Activated CD4-positive, CD25-positive, alpha-beta regulatory T cell treated with anti-CD3 and anti-CD28 coated beads, Interleukin-2, amount 50 U/mL, for 72 hours (primary cell): ENCODE results near the gene ZFY.

ENCODE experiments used
- DNase-seq: peaks from one replicate; pipeline ENCODE4 v3.0.0; 2021

ZFY gene

GRCh38 chrY:2934861-2935715, at the start of gene ZFY:
Gene ZFY (plus strand): TSS chrY:2935381. CDS start chrY:2953937, 18,556 bp downstream.
- no peak for DNase-seq

- DNase-seq: no peak
Observed at GRCh38 chrY:2885880-2886279, 49.3 kb upstream of the ZFY start.

GRCh38 chrY:2887386-2887785, 47.8 kb upstream of the ZFY start:
- no peak for DNase-seq

GRCh38 chrY:2887955-2888354, 47.2 kb upstream of the ZFY start:
- DNase-seq: no peak

- DNase-seq: no peak
Observed at GRCh38 chrY:2893471-2893870, 41.7 kb upstream of the ZFY start.

- DNase-seq: no peak
Observed at GRCh38 chrY:2896050-2896449, 39.1 kb upstream of the ZFY start.

- no peak for DNase-seq
Observed at GRCh38 chrY:2907356-2907755, 27.8 kb upstream of the ZFY start.

- no peak for DNase-seq
Observed at GRCh38 chrY:2913066-2913815, 21.9 kb upstream of the ZFY start.

GRCh38 chrY:2934078-2934477, 1.1 kb upstream of the ZFY start:
- DNase-seq: no peak

- DNase-seq: no peak
Observed at GRCh38 chrY:2935716-2936435, 695 bp downstream of the ZFY start.

GRCh38 chrY:2936436-2936750, 1.2 kb downstream of the ZFY start:
- no peak for DNase-seq

GRCh38 chrY:2937149-2937548, 2.0 kb downstream of the ZFY start:
- no peak for DNase-seq

- no peak for DNase-seq
Observed at GRCh38 chrY:2949590-2950252, 14.5 kb downstream of the ZFY start.

GRCh38 chrY:2950655-2951054, 15.5 kb downstream of the ZFY start:
- DNase-seq: no peak

GRCh38 chrY:2952912-2953311, 17.7 kb downstream of the ZFY start:
- no peak for DNase-seq

GRCh38 chrY:2954735-2955134, 19.6 kb downstream of the ZFY start:
- DNase-seq: no peak

- DNase-seq: no peak
Observed at GRCh38 chrY:2955561-2955960, 20.4 kb downstream of the ZFY start.

- DNase-seq: no peak
Observed at GRCh38 chrY:2962061-2962460, 26.9 kb downstream of the ZFY start.

- DNase-seq: no peak
Observed at GRCh38 chrY:2964814-2965213, 29.6 kb downstream of the ZFY start.

- no peak for DNase-seq
Observed at GRCh38 chrY:2965629-2966028, 30.4 kb downstream of the ZFY start.

GRCh38 chrY:2969561-2969960, 34.4 kb downstream of the ZFY start:
- DNase-seq: no peak

- no peak for DNase-seq
Observed at GRCh38 chrY:2972708-2973107, 37.5 kb downstream of the ZFY start.

- no peak for DNase-seq
Observed at GRCh38 chrY:2973110-2973751, 38.0 kb downstream of the ZFY start.
